OCI-LY7 (cell line): Measurements from ENCODE around the gene PRKX.
"Not testable (repeated sequence)": the region's sequence is repeated elsewhere in the genome, so short reads cannot be mapped to it uniquely, and the experiment has no call there.

Experiments used
- CTCF ChIP-seq: fragments of 200-600 bp; sonication (generic); conservative IDR thresholded peaks from 2 replicates; pipeline ENCODE4 v1.5.1; 2014; ENCODE audit warnings: mild to moderate bottlenecking, antibody characterized with exemption, low read length, moderate library complexity, mixed read lengths
- EZH2phosphoT487 ChIP-seq: fragments of 200-600 bp; sonication (generic); IDR thresholded peaks from 2 replicates; pipeline ENCODE4 v1.6.1; 2018; ENCODE audit warnings: low read depth, borderline replicate concordance, mild to moderate bottlenecking, mixed run types, antibody characterized with exemption, low read length, moderate library complexity, mixed read lengths

GRCh38 chrX:3701445-3701928, 12.0 kb downstream of the PRKX start:
- TF ChIP-seq CTCF, EZH2phosphoT487: not testable (repeated sequence)
